ENCODE results near the gene MAP3K10.

MAP3K10 gene

GRCh38 chr19:40251991-40252390, 60.8 kb downstream of the MAP3K10 start:
- DNase-seq: no peak

- DNase-seq: no peak
These were observed 61.2 kb downstream of the MAP3K10 start for GRCh38 chr19:40252395-40252794.

- no peak for DNase-seq
These were observed 62.4 kb downstream of the MAP3K10 start for GRCh38 chr19:40253611-40254092.

- DNase-seq: no peak
These were observed 63.6 kb downstream of the MAP3K10 start for GRCh38 chr19:40254714-40255418.

GRCh38 chr19:40255619-40256166, 64.5 kb downstream of the MAP3K10 start:
- DNase-seq: no peak

- no peak for DNase-seq
These were observed 65.3 kb downstream of the MAP3K10 start for GRCh38 chr19:40256512-40256911.

- no peak for DNase-seq
These were observed 65.9 kb downstream of the MAP3K10 start for GRCh38 chr19:40257096-40257517.

- DNase-seq: no peak
These were observed 70.4 kb downstream of the MAP3K10 start for GRCh38 chr19:40261631-40262030.

GRCh38 chr19:40262422-40262821, 71.2 kb downstream of the MAP3K10 start:
- no peak for DNase-seq

GRCh38 chr19:40263440-40264313, 72.5 kb downstream of the MAP3K10 start:
- no peak for DNase-seq

- no peak for DNase-seq
These were observed 73.3 kb downstream of the MAP3K10 start for GRCh38 chr19:40264314-40265054.

Measured in stimulated activated naive CD4-positive, alpha-beta T cell (primary cell).